H1 (cell line): ENCODE data around the gene OGFR. TPM values are rescaled to one million over a fixed set of nuclear protein-coding genes. Genes with fewer than 3 reads are reported as not detected.

Source experiments
- ATF2 ChIP-seq: IDR thresholded peaks from 2 replicates; pipeline ENCODE4 v1.6.1; 2012; ENCODE audit warnings: low read length, inconsistent platforms
- EZH2 ChIP-seq: fragments of 200-600 bp; sonication (generic); IDR thresholded peaks from 2 replicates; pipeline ENCODE4 v1.7.1; 2012; ENCODE audit warnings: low read depth, mild to moderate bottlenecking, moderate library complexity, low read length, inconsistent platforms; ENCODE audit not compliant: severe bottlenecking
- POLR2A ChIP-seq, 2 experiments: IDR thresholded peaks; 1 replicate in 1 of 2; 2 replicates in 1 of 2; pipeline ENCODE4 v1.6.1; 2011; ENCODE audit warnings: low read depth in 2 of 2, low read length in 2 of 2, mild to moderate bottlenecking in 2 of 2; ENCODE audit errors: control extremely low read depth in 1 of 2
- SP2 ChIP-seq: IDR thresholded peaks from 2 replicates; pipeline ENCODE4 v1.6.1; 2012; ENCODE audit warnings: mild to moderate bottlenecking, low read length, inconsistent platforms
- TAF1 ChIP-seq: IDR thresholded peaks from 2 replicates; pipeline ENCODE4 v1.6.1; 2011; ENCODE audit warnings: mild to moderate bottlenecking, low read depth, low read length
- TAF7 ChIP-seq: optimal IDR thresholded peaks from 2 replicates; pipeline ENCODE3; 2011; ENCODE audit warnings: low read depth, mild to moderate bottlenecking, inconsistent platforms, low read length, moderate library complexity, borderline replicate concordance
- polyA plus RNA-seq, 7 experiments: library from polyadenylated mRNA; depleted of rRNA in 3 of 7; stranded (reverse) in 5 of 7; unstranded in 2 of 7; fragments of >200 nt in 5 of 7; fragments of 200-250 nt in 2 of 7; gene quantifications; 1 replicate in 5 of 7; 2 replicates in 1 of 7; 4 replicates in 1 of 7; pipeline versions ENCODE4 v1.2.1 to v1.2.3, GENCODE V29; 2011 to 2013; ENCODE audit warnings: missing spikeins in 2 of 7, mixed read lengths in 2 of 7
- total RNA-seq: library from RNA; stranded (reverse); fragmentation: NEBNext Ultra II Directional; extraction: Animal tissue kit (Norgen Biotek cat#: 25700); gene quantifications from 2 replicates; pipeline ENCODE4 v1.2.1, GENCODE V29; 2021
- TF ChIP-seq, protein P1 (sequence below): IDR thresholded peaks from 2 replicates; pipeline ENCODE4 v1.6.1; 2012; ENCODE audit warnings: inconsistent platforms

OGFR gene
- total and polyA plus RNA-seq, 2 of the 8 experiments (the other 6 are each of a cell fraction or from before 2014, with no cell fraction given), result 13.9 to 25.1 TPM

DNA sequence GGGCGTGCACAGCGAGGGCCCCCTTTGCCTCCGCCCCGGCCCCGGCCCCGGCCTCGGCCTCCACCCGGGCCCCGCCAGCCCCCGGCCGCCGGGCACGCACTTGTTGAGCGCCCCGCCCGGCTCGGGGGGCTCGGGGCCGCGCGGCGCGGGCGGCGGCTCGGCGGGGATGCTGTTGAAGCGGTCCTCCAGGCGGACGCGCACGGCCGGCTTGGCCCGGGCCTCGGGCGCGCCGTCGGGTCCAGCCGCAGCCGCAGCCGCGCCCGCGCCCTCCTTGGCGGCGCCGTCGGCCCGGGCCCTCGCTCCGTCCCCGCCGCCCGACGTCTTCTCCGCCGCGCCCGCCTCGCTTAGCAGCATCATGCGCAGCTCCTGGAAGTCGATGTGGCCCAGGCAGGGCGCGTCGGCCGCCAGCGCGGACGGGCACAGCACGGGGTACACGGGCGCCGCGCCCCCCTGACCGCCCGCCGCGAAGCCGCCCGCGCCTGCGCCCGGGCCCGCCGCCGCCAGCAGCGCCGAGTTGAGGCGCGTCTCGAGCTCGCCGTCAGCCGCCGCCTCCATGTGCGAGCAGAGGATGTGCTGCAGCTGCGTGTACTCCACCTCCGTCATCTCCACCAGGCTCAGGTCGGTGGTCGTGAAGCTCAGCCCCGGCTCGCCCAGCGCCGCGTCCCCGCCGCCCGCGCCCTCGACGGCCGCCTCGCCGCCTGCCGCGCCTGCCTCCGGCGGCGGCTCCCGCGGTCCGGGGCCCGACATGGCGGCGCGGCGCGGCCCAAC lies 56.5 kb downstream of the OGFR start (continued):
- TF ChIP-seq EZH2 (no peak), POLR2A (IDR thresholded peaks at IDR 0.05; ENCODE audit: control extremely low read depth in 1 of 2, low read depth in 2 of 2, low read length in 2 of 2) (no peak), SP2 (no peak), TAF7 (no peak), ATF2 (no peak), TAF1 (peak; percentile 42; the same call in 1 of the 2 replicates)
- TF ChIP-seq, protein P1, sequence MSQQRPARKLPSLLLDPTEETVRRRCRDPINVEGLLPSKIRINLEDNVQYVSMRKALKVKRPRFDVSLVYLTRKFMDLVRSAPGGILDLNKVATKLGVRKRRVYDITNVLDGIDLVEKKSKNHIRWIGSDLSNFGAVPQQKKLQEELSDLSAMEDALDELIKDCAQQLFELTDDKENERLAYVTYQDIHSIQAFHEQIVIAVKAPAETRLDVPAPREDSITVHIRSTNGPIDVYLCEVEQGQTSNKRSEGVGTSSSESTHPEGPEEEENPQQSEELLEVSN, result no peak
